Immature natural killer cell (primary cell): ENCODE results near the gene RFX3. TPM values are rescaled to one million over a fixed set of nuclear protein-coding genes. Genes with fewer than 3 reads are reported as not detected.

Experiments used
- DNase-seq, 3 donors: peaks; one replicate each; pipeline ENCODE4 v3.0.0; 2022; ENCODE audit warnings: mixed read lengths in 1 of 3
- H3K27ac Mint-ChIP-seq, 6 donors: one replicate each; pipeline ENCODE4 v1.8.0; 2020; ENCODE audit warnings: mixed read lengths in 6 of 6, mild to moderate bottlenecking in 5 of 6, inconsistent platforms in 4 of 6, moderate library complexity in 3 of 6
- H3K27me3 Mint-ChIP-seq, 3 donors: one replicate each; pipeline ENCODE4 v1.8.0; 2020 to 2021; ENCODE audit warnings: low read depth in 3 of 3, mild to moderate bottlenecking in 3 of 3, mixed read lengths in 3 of 3, moderate library complexity in 3 of 3, inconsistent platforms in 1 of 3
- H3K36me3 Mint-ChIP-seq, 3 donors: one replicate each; pipeline ENCODE4 v1.8.0; 2020; ENCODE audit warnings: mixed read lengths in 3 of 3, inconsistent platforms in 2 of 3, mild to moderate bottlenecking in 2 of 3
- H3K4me1 Mint-ChIP-seq, 2 donors: one replicate each; pipeline ENCODE4 v1.8.0; 2020; ENCODE audit warnings: inconsistent platforms in 2 of 2, mild to moderate bottlenecking in 2 of 2, mixed read lengths in 2 of 2, moderate library complexity in 1 of 2
- H3K4me3 Mint-ChIP-seq, 5 donors: one replicate each; pipeline ENCODE4 v1.8.0; 2020; ENCODE audit warnings: mild to moderate bottlenecking in 5 of 5, mixed read lengths in 5 of 5, inconsistent platforms in 3 of 5, moderate library complexity in 3 of 5
- H3K9me3 Mint-ChIP-seq, 6 donors: one replicate each; pipeline ENCODE4 v1.8.0; 2020; ENCODE audit warnings: mild to moderate bottlenecking in 6 of 6, mixed read lengths in 6 of 6, inconsistent platforms in 4 of 6, moderate library complexity in 3 of 6
- polyA plus RNA-seq, 3 donors: library from polyadenylated mRNA; unstranded; fragments of 300-500 nt; fragmentation: Illumina TruSeq; gene quantifications; one replicate each; pipeline ENCODE4 v1.2.3, GENCODE V29; 2021

The RFX3 gene
- polyA plus RNA-seq, 3 donors from 2014 or later = 4.5 to 6.5 (median 4.5) TPM

DNA sequence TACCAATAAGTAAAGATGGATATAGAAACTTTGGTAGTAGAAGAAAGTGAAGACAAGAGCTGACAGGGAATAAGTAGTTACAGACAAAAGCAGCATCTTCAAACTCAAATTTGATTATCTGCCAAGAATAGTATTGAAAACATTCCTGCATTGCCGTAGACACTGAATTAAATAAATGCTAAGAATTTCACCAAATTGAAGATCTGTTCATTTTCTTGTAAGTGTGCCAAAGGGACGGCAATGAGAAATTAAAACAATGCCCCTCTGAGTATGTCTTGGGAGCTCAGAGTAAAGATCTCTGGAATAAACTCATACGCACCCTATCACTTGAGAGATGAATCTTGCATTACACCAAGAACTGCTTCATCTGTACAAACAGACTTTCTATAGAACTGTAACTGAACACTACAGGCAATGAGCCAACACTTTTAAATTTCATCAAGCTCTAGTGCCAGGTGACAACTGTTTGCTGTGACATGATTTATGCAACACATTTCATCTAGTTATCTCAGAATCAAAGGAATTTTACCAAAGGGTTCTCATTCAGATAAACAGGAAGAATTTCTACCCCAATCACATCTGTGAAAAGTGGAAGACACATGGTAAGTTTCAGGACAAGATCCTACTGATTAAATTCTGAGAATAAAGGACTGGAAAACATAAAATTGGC lies 66.9 kb downstream of the RFX3 start:
- no peak for DNase-seq
- H3K36me3 Mint-ChIP-seq = peaks cover 0 to 3% (median 0%) of the 10 kb centered on the region in 3 donors
- no peak overlapping the region for H3K27ac Mint-ChIP-seq
- no peak overlapping the region for H3K4me3 Mint-ChIP-seq
- no peaks in the 10 kb centered on the region for H3K27me3 Mint-ChIP-seq
- no peaks in the 10 kb centered on the region for H3K4me1 Mint-ChIP-seq
- no peaks in the 10 kb centered on the region for H3K9me3 Mint-ChIP-seq

GRCh38 chr9:3457175-3457574 lies 68.6 kb downstream of the RFX3 start:
- DNase-seq = no peak
- Mint-ChIP-seq H3K27ac (no peak overlapping the region), H3K4me1 (no peaks in the 10 kb centered on the region), H3K4me3 (no peak overlapping the region), H3K9me3 (no peaks in the 10 kb centered on the region), H3K27me3 (no peaks in the 10 kb centered on the region), H3K36me3 (peaks cover 0 to 3% (median 0%) of the 10 kb centered on the region in 3 donors)

DNA sequence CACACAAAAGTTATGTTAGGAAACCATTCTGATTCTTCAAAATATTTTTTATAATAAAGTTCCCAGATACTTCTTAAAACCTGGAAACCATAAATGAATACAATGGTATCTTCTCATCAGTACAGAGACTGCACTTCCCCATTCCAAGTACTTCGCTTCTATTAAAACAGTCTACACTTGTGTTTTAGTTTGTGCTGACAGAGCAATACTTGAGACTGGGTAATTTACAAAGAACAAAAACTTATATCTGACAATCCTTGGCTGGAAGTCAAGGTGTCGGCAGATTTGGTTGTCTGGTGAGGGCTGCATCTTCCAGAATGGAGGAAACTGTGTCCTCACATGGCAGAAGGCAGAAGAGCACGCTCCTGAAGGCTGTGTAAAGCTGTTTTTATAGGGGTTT lies 70.1 kb downstream of the RFX3 start:
- Mint-ChIP-seq H3K4me1 (no peaks in the 10 kb centered on the region), H3K36me3 (peaks cover 0 to 5% (median 0%) of the 10 kb centered on the region in 3 donors), H3K4me3 (no peak overlapping the region), H3K9me3 (no peaks in the 10 kb centered on the region), H3K27ac (no peak overlapping the region), H3K27me3 (no peaks in the 10 kb centered on the region)
- no peak for DNase-seq

- H3K27ac Mint-ChIP-seq = peak overlapping the region in 1 of 6 donors; percentile 1
- H3K4me1 Mint-ChIP-seq = no peaks in the 10 kb centered on the region
- no peak overlapping the region for H3K4me3 Mint-ChIP-seq
- no peaks in the 10 kb centered on the region for H3K9me3 Mint-ChIP-seq
- no peak for DNase-seq
- H3K36me3 Mint-ChIP-seq = peaks cover 0 to 6% (median 0%) of the 10 kb centered on the region in 3 donors
- H3K27me3 Mint-ChIP-seq = no peaks in the 10 kb centered on the region
These were observed 70.7 kb downstream of the RFX3 start for GRCh38 chr9:3455094-3455493.

- no peak overlapping the region for H3K4me3 Mint-ChIP-seq
- H3K27ac Mint-ChIP-seq = no peak overlapping the region
- H3K4me1 Mint-ChIP-seq = no peaks in the 10 kb centered on the region
- H3K27me3 Mint-ChIP-seq = no peaks in the 10 kb centered on the region
- H3K36me3 Mint-ChIP-seq = peaks cover 0 to 6% (median 0%) of the 10 kb centered on the region in 3 donors
- DNase-seq = no peak
- H3K9me3 Mint-ChIP-seq = no peaks in the 10 kb centered on the region
These were observed 73.8 kb downstream of the RFX3 start for GRCh38 chr9:3451956-3452355.

- Mint-ChIP-seq H3K4me1 (no peaks in the 10 kb centered on the region), H3K27ac (peak overlapping the region in 2 of 6 donors; percentile 5 to 40), H3K9me3 (no peaks in the 10 kb centered on the region), H3K27me3 (no peaks in the 10 kb centered on the region), H3K4me3 (no peak overlapping the region), H3K36me3 (peaks cover 0 to 12% (median 0%) of the 10 kb centered on the region in 3 donors)
- DNase-seq = no peak
These were observed 78.0 kb downstream of the RFX3 start for GRCh38 chr9:3447788-3448187.

GRCh38 chr9:3447143-3447542 lies 78.7 kb downstream of the RFX3 start:
- H3K9me3 Mint-ChIP-seq = no peaks in the 10 kb centered on the region
- no peak overlapping the region for H3K4me3 Mint-ChIP-seq
- H3K27ac Mint-ChIP-seq = no peak overlapping the region

GRCh38 chr9:3446313-3446712 lies 79.5 kb downstream of the RFX3 start:
- H3K27me3 Mint-ChIP-seq = no peaks in the 10 kb centered on the region
- H3K9me3 Mint-ChIP-seq = no peaks in the 10 kb centered on the region
- H3K4me3 Mint-ChIP-seq = no peak overlapping the region
- no peak overlapping the region for H3K27ac Mint-ChIP-seq
- H3K36me3 Mint-ChIP-seq = peaks cover 0 to 12% (median 0%) of the 10 kb centered on the region in 3 donors
- peaks cover 0 to 3% of the 10 kb centered on the region in 2 donors for H3K4me1 Mint-ChIP-seq
- no peak for DNase-seq

More at GRCh38 chr9:3447143-3447542, 78.7 kb downstream of the RFX3 start:
- no peak for DNase-seq
- Mint-ChIP-seq H3K4me1 (no peaks in the 10 kb centered on the region), H3K27me3 (no peaks in the 10 kb centered on the region), H3K36me3 (peaks cover 0 to 12% (median 0%) of the 10 kb centered on the region in 3 donors)

- peaks cover 0 to 11% of the 10 kb centered on the region in 2 donors for H3K4me1 Mint-ChIP-seq
- peak overlapping the region in 1 of 6 donors; percentile 12 for H3K27ac Mint-ChIP-seq
- no peaks in the 10 kb centered on the region for H3K27me3 Mint-ChIP-seq
- H3K4me3 Mint-ChIP-seq = no peak overlapping the region
- H3K36me3 Mint-ChIP-seq = peaks cover 0 to 7% (median 0%) of the 10 kb centered on the region in 3 donors
- no peaks in the 10 kb centered on the region for H3K9me3 Mint-ChIP-seq
- DNase-seq = no peak
These were observed 81.8 kb downstream of the RFX3 start for GRCh38 chr9:3444016-3444415.

GRCh38 chr9:3441197-3441816 lies 84.5 kb downstream of the RFX3 start:
- DNase-seq = peak; percentile 18 to 45 (median 37)
- Mint-ChIP-seq H3K36me3 (peaks cover 0 to 7% (median 0%) of the 10 kb centered on the region in 3 donors), H3K27me3 (no peaks in the 10 kb centered on the region), H3K4me3 (no peak overlapping the region), H3K27ac (no peak overlapping the region), H3K4me1 (peaks cover 0 to 11% of the 10 kb centered on the region in 2 donors), H3K9me3 (no peaks in the 10 kb centered on the region)

- no peak for DNase-seq
- H3K27ac Mint-ChIP-seq = no peak overlapping the region
- no peaks in the 10 kb centered on the region for H3K9me3 Mint-ChIP-seq
- peaks cover 3 to 18% (median 4%) of the 10 kb centered on the region in 3 donors for H3K36me3 Mint-ChIP-seq
- H3K4me3 Mint-ChIP-seq = no peak overlapping the region
- H3K27me3 Mint-ChIP-seq = no peaks in the 10 kb centered on the region
- H3K4me1 Mint-ChIP-seq = peaks cover 0 to 11% of the 10 kb centered on the region in 2 donors
These were observed 89.0 kb downstream of the RFX3 start for GRCh38 chr9:3436629-3437420.

DNA sequence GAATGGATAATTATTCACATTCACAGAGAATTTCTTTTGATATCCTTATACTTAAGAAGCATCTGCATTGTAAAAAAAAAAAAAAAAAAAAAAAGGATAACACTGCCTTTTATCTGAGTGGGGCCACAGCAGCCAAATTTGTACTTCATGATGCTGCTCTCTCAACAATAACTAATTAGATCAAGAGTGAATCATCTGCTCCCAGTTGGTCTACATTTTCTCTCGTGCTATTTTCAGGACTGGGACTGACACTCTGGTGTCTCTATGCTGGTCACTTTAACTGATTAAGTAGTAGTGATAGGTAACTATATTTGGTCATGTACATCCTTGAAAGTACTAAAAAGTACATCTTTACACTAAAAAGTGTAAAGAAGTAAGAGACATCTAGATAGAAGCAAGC lies 90.1 kb downstream of the RFX3 start:
- no peak overlapping the region for H3K27ac Mint-ChIP-seq
- peaks cover 4 to 21% (median 8%) of the 10 kb centered on the region in 3 donors for H3K36me3 Mint-ChIP-seq
- no peaks in the 10 kb centered on the region for H3K9me3 Mint-ChIP-seq
- H3K4me3 Mint-ChIP-seq = no peak overlapping the region
- H3K27me3 Mint-ChIP-seq = no peaks in the 10 kb centered on the region
- DNase-seq = no peak
- peaks cover 0 to 2% of the 10 kb centered on the region in 2 donors for H3K4me1 Mint-ChIP-seq

- H3K4me3 Mint-ChIP-seq = no peak overlapping the region
- no peak for DNase-seq
- no peaks in the 10 kb centered on the region for H3K4me1 Mint-ChIP-seq
- H3K27ac Mint-ChIP-seq = no peak overlapping the region
- no peaks in the 10 kb centered on the region for H3K9me3 Mint-ChIP-seq
- H3K27me3 Mint-ChIP-seq = no peaks in the 10 kb centered on the region
- peaks cover 4 to 21% (median 8%) of the 10 kb centered on the region in 3 donors for H3K36me3 Mint-ChIP-seq
These were observed 91.2 kb downstream of the RFX3 start for GRCh38 chr9:3434594-3434993.

DNA sequence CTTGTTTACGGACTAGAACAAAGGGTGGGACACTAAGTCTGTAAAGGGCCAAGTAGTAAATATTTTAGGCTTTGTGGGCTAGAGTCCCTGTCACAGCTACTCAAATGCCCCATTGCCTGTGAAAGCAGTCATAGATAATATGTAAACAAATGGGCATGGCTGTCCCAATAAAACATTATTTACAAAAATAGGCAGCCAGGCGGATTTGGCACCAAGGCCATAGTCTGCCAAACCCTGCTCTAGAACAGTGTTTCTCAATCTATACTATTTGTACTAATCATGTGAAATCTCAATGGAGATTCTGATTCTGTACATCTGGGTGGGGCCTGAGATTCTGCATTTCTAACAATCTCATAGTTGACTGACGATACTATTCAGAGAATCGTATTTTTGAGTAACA lies 92.0 kb downstream of the RFX3 start:
- Mint-ChIP-seq H3K4me3 (no peak overlapping the region), H3K27ac (no peak overlapping the region), H3K36me3 (peaks cover 4 to 21% (median 8%) of the 10 kb centered on the region in 3 donors), H3K9me3 (no peaks in the 10 kb centered on the region), H3K4me1 (no peaks in the 10 kb centered on the region), H3K27me3 (no peaks in the 10 kb centered on the region)
- DNase-seq = no peak
